HG02642 (cell line): ENCODE results near the gene DDOST.
A peak's percentile ranks its signal among the peaks of the same experiment; 100 is the strongest.

Source experiments
- ATAC-seq: cut with Tn5 transposase; IDR thresholded peaks from one replicate; pipeline ENCODE4 v1.9.1; 2021; ENCODE audit warnings: mild to moderate bottlenecking; ENCODE audit not compliant: unreplicated experiment, poor library complexity

DDOST gene

GRCh38 chr1:20661207-20662109, at the start of gene DDOST:
Gene DDOST, minus strand, starts transcription at chr1:20661369. Its CDS starts 19 bp downstream, at chr1:20661350.
- peak; percentile 96 for ATAC-seq

- no peak for ATAC-seq
Observed at GRCh38 chr1:20710469-20711284, 49.5 kb upstream of the DDOST start.

GRCh38 chr1:20709868-20710267, 48.7 kb upstream of the DDOST start:
- ATAC-seq: no peak

- ATAC-seq: no peak
Observed at GRCh38 chr1:20708891-20709290, 47.7 kb upstream of the DDOST start.

GRCh38 chr1:20708057-20708456, 46.9 kb upstream of the DDOST start:
- ATAC-seq: no peak

- no peak for ATAC-seq
Observed at GRCh38 chr1:20706841-20707240, 45.7 kb upstream of the DDOST start.

- ATAC-seq: no peak
Observed at GRCh38 chr1:20705203-20705755, 44.1 kb upstream of the DDOST start.

- no peak for ATAC-seq
Observed at GRCh38 chr1:20704390-20705202, 43.4 kb upstream of the DDOST start.

GRCh38 chr1:20703124-20703756, 42.1 kb upstream of the DDOST start:
- ATAC-seq: no peak

GRCh38 chr1:20702416-20702815, 41.2 kb upstream of the DDOST start:
- ATAC-seq: no peak

GRCh38 chr1:20701847-20702246, 40.7 kb upstream of the DDOST start:
- no peak for ATAC-seq

GRCh38 chr1:20701446-20701845, 40.3 kb upstream of the DDOST start:
- no peak for ATAC-seq

- ATAC-seq: no peak
Observed at GRCh38 chr1:20700636-20701215, 39.6 kb upstream of the DDOST start.

GRCh38 chr1:20699558-20699957, 38.4 kb upstream of the DDOST start:
- no peak for ATAC-seq

- ATAC-seq: no peak
Observed at GRCh38 chr1:20698195-20698910, 37.2 kb upstream of the DDOST start.

GRCh38 chr1:20697563-20697962, 36.4 kb upstream of the DDOST start:
- ATAC-seq: no peak

GRCh38 chr1:20696397-20697333, 35.5 kb upstream of the DDOST start:
- peak; percentile 72 for ATAC-seq

GRCh38 chr1:20695515-20695914, 34.3 kb upstream of the DDOST start:
- ATAC-seq: no peak
